Smooth muscle cell (in vitro differentiated cells): ENCODE data around the gene SGPP2. TPM values are rescaled to one million over a fixed set of nuclear protein-coding genes. Genes with fewer than 3 reads are reported as not detected.

Experiments
- DNase-seq: peaks from one replicate; lab custom pipeline; 2025; ENCODE audit not compliant: unreplicated experiment; lab: John Stamatoyannopoulos, UW
- H2AFZ ChIP-seq: fragments of 200-600 bp; sonication (generic); 2 replicates; pipeline ENCODE4 v1.6.0; 2016; ENCODE audit warnings: antibody characterized with exemption, low read depth, mild to moderate bottlenecking
- H3F3A ChIP-seq: fragments of 200-600 bp; sonication (generic); 2 replicates; pipeline ENCODE4 v1.6.0; 2017; ENCODE audit warnings: antibody characterized with exemption, low read depth
- H3K27ac ChIP-seq: fragments of 200-600 bp; sonication (generic); 2 replicates; pipeline ENCODE4 v1.5.1; 2016; ENCODE audit warnings: low read depth, mild to moderate bottlenecking
- H3K27me3 ChIP-seq: fragments of 200-600 bp; sonication (generic); 2 replicates; pipeline ENCODE4 v1.6.1; 2016; ENCODE audit warnings: low read depth, mild to moderate bottlenecking
- H3K36me3 ChIP-seq: fragments of 200-600 bp; sonication (generic); 2 replicates; pipeline ENCODE4 v1.5.1; 2016; ENCODE audit warnings: low read depth
- H3K4me1 ChIP-seq: fragments of 200-600 bp; sonication (generic); 2 replicates; pipeline ENCODE4 v1.5.1; 2016; ENCODE audit warnings: low read depth
- H3K4me2 ChIP-seq: fragments of 200-600 bp; sonication (generic); 2 replicates; pipeline ENCODE4 v1.6.0; 2016; ENCODE audit warnings: mild to moderate bottlenecking
- H3K4me3 ChIP-seq: fragments of 200-600 bp; sonication (generic); 2 replicates; pipeline ENCODE4 v1.5.1; 2016; ENCODE audit warnings: mild to moderate bottlenecking
- H3K79me2 ChIP-seq: fragments of 200-600 bp; sonication (generic); 2 replicates; pipeline ENCODE4 v1.6.0; 2016; ENCODE audit warnings: low read depth, mild to moderate bottlenecking
- H3K9ac ChIP-seq: fragments of 200-600 bp; sonication (generic); 2 replicates; pipeline ENCODE4 v1.6.0; 2016; ENCODE audit warnings: low read depth
- H3K9me3 ChIP-seq: fragments of 200-600 bp; sonication (generic); replicated peaks from 2 replicates; pipeline ENCODE4 v1.5.1; 2016; ENCODE audit warnings: low read depth
- H4K20me1 ChIP-seq: fragments of 200-600 bp; sonication (generic); 2 replicates; pipeline ENCODE4 v1.6.0; 2016; ENCODE audit warnings: low read depth
- WGBS: methylation state at CpG from one replicate; pipeline ENCODE4 v1.1.7; 2016; ENCODE audit warnings: low lambda C conversion rate; 5-methylcytosine and 5-hydroxymethylcytosine counted together
- polyA plus RNA-seq: library from polyadenylated mRNA; unstranded; fragments of >200 nt; fragmentation: Nextera tagmentation; extraction: Ambion mirVana; gene quantifications from 2 replicates; pipeline ENCODE4 v1.2.1, GENCODE V29; 2016
- total RNA-seq: library from RNA; depleted of rRNA; stranded (reverse); fragments of >200 nt; gene quantifications from 2 replicates; pipeline ENCODE4 v1.2.3, GENCODE V29; 2014
- TF ChIP-seq, protein P1 (sequence below): fragments of 200-600 bp; sonication (generic); IDR thresholded peaks from 2 replicates; pipeline ENCODE4 v1.5.1; 2017; ENCODE audit warnings: borderline replicate concordance, mild to moderate bottlenecking, antibody characterized with exemption; ENCODE audit not compliant: insufficient read depth, poor library complexity, severe bottlenecking

The SGPP2 gene
- total and polyA plus RNA-seq, 2 experiments from 2014 or later, result 0.66 to 1.4 TPM

DNA sequence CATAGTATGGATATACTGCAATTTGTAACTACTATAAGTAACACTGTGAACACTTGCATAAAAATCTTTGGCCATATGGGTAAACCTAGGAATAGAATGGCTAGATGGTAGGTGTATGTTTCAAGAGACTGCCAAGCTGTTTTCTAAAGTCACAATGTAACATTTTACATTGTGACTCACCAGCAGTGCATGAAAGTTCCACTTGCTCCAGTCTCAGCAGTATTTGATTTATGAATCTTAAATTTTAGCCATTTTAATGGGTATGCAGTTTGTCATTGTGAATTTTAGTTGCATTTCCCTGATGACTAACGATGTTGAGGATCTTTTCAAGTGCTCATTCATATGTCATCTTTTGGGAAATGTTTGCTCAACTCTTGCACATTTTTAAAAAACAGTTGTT is 145.5 kb downstream of the SGPP2 start:
- Histone ChIP-seq H3K27ac (no peak overlapping the region), H3F3A (peaks cover 5% of the 10 kb centered on the region), H3K79me2 (no peaks in the 10 kb centered on the region), H3K27me3 (no peaks in the 10 kb centered on the region), H3K36me3 (no peaks in the 10 kb centered on the region), H3K9me3 (no peaks in the 10 kb centered on the region), H2AFZ (no peak overlapping the region), H4K20me1 (no peaks in the 10 kb centered on the region), H3K4me1 (peaks cover 25% of the 10 kb centered on the region), H3K4me2 (no peak overlapping the region), H3K9ac (no peak overlapping the region), H3K4me3 (no peak overlapping the region)
- DNase-seq, result no peak
- 89% methylated on average over 1 of the region's 1 CpG for WGBS
- TF ChIP-seq, protein P1, sequence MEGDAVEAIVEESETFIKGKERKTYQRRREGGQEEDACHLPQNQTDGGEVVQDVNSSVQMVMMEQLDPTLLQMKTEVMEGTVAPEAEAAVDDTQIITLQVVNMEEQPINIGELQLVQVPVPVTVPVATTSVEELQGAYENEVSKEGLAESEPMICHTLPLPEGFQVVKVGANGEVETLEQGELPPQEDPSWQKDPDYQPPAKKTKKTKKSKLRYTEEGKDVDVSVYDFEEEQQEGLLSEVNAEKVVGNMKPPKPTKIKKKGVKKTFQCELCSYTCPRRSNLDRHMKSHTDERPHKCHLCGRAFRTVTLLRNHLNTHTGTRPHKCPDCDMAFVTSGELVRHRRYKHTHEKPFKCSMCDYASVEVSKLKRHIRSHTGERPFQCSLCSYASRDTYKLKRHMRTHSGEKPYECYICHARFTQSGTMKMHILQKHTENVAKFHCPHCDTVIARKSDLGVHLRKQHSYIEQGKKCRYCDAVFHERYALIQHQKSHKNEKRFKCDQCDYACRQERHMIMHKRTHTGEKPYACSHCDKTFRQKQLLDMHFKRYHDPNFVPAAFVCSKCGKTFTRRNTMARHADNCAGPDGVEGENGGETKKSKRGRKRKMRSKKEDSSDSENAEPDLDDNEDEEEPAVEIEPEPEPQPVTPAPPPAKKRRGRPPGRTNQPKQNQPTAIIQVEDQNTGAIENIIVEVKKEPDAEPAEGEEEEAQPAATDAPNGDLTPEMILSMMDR, result no peak

DNA sequence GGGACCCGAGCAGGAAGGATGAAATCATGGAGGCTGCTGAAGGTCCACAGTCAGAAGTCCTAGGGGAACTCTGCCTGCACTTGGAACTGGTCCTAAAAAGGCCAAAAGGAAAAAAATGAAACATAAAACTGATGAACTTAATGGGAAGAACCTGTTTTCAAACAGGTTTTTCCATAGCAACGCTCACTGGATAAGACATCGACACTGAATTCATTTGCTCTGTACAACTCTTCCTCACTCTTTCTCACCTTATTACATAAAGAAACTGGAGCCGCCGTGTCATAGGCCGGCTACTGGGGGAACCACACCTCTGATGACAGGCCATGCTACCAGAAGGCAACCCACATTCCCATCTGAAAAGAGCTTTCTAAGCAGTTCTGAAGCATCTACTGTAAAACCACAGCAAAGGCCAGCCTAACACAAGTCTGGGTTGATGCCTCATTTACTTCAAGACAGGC is 147.9 kb downstream of the SGPP2 start:
- Histone ChIP-seq H4K20me1 (no peaks in the 10 kb centered on the region), H3K9ac (no peak overlapping the region), H3K36me3 (no peaks in the 10 kb centered on the region), H3K79me2 (no peaks in the 10 kb centered on the region), H2AFZ (no peak overlapping the region), H3K4me2 (peak overlapping the region; percentile 40), H3K4me3 (no peak overlapping the region), H3K4me1 (peaks cover 48% of the 10 kb centered on the region), H3F3A (peaks cover 5% of the 10 kb centered on the region), H3K27me3 (no peaks in the 10 kb centered on the region), H3K27ac (peak overlapping the region; percentile 71), H3K9me3 (no peaks in the 10 kb centered on the region)
- WGBS, result 73% methylated on average over 6 of the region's 6 CpGs
- TF ChIP-seq, protein P1, result no peak
- DNase-seq, result no peak

DNA sequence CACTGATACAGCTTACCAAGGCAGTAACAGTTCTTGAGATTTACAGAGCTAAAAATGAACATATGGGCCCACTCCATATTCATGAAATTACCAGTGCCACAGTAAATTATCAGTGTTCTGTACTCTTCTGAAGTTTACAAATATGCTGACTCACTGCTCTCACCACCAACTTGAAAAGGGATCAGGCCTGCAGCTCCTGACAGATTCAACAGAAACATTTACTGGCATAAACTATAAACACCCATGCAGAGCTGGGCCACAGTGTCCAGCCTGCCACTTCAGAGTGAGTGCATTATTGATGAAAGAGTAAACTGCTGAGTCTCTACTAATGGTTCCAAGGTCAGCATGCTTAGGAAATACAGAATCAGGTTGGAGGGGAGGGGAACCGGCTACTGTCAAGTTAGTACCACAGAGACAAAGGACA is 148.4 kb downstream of the SGPP2 start:
- H3K27ac ChIP-seq, result peak overlapping the region; percentile 71
- peak overlapping the region; percentile 40 for H3K4me2 ChIP-seq

DNA sequence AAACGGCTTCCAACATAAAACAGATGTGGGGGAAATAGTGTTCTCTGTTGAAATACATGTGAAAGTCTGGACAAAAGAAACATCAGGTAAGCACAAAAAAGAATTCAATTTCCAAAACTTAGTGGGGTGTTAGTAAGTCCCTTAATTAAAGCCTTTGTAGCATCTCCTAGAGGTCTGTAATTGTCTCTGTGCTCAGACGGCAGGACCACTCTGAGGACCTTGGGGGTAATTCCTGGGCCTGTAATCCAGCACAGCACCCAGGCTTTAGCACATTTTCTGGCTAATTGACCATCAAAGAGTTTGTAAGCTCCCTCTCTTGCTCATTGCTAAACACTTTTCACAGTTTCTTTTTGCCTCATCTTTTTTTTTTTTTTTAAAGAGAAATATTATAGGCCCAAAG is 151.3 kb downstream of the SGPP2 start:
- H3K27ac ChIP-seq, result no peak overlapping the region
- peaks cover 5% of the 10 kb centered on the region for H3F3A ChIP-seq
- no peak overlapping the region for H3K4me2 ChIP-seq
- TF ChIP-seq, protein P1, result no peak
- H3K4me3 ChIP-seq, result no peak overlapping the region
- H3K9me3 ChIP-seq, result no peaks in the 10 kb centered on the region
- DNase-seq, result no peak
- H3K79me2 ChIP-seq, result no peaks in the 10 kb centered on the region
- no peaks in the 10 kb centered on the region for H3K27me3 ChIP-seq
- WGBS, result 66% methylated on average over 2 of the region's 2 CpGs
- H3K4me1 ChIP-seq, result peaks cover 58% of the 10 kb centered on the region
- no peaks in the 10 kb centered on the region for H3K36me3 ChIP-seq
- H2AFZ ChIP-seq, result no peak overlapping the region
- no peak overlapping the region for H3K9ac ChIP-seq
- no peaks in the 10 kb centered on the region for H4K20me1 ChIP-seq

More for the DNA sequence above, 148.4 kb downstream of the SGPP2 start:
- 65% methylated on average over 1 of the region's 1 CpG for WGBS
- Histone ChIP-seq H3K27me3 (no peaks in the 10 kb centered on the region), H3K4me1 (peaks cover 53% of the 10 kb centered on the region), H3K79me2 (no peaks in the 10 kb centered on the region), H2AFZ (no peak overlapping the region), H4K20me1 (no peaks in the 10 kb centered on the region), H3K9me3 (no peaks in the 10 kb centered on the region), H3F3A (peaks cover 5% of the 10 kb centered on the region), H3K36me3 (no peaks in the 10 kb centered on the region), H3K4me3 (no peak overlapping the region), H3K9ac (no peak overlapping the region)
- no peak for DNase-seq
- TF ChIP-seq, protein P1, result no peak
